ENCODE measurements around the gene ASPG.

ASPG gene

DNA sequence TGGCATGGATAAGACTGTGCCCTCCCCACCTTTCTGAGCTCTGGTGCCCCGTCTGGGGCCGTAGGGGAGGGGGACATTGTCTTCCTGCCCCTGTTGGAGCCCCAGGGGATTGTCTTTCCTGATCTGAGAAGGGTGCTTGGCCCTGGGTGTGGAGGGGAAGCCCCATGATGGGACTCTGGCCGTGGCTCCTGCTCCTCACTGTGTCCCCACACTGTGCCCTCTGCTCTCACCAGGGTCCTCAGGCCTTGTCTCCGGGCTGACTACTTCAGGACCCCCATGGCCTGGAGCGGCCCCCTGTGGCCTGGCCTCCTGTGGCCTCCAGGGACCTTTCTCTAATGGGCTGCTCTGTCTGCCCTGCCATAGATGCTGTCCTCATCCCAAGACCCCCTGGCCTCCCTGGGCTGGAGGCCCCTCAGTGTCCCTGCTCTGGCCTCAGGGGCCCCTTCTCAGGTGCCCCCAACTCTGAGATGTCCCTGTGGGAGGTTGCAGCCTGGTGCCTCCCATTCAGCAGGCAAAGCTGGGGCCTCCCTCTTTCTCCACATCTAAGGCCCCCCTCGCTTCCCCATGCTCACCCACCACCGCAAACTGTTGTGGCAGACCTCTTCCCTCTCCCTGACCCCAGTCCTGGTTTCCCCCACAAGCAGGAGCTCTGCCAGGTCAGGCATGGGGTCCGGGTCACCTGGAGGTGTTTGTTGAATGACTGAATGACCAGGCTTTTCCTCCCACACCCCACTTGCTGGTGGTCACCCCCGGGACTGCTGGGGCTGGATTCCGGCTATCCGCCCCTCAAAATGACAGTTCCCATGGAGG is 56.8 kb downstream of the ASPG start:
- H3K36me3 ChIP-seq, result peaks cover 18% of the 10 kb centered on the region
- H3K27me3 ChIP-seq (ENCODE audit: insufficient read depth, low read depth, severe bottlenecking), result no peaks in the 10 kb centered on the region
- TF ChIP-seq, protein P1, sequence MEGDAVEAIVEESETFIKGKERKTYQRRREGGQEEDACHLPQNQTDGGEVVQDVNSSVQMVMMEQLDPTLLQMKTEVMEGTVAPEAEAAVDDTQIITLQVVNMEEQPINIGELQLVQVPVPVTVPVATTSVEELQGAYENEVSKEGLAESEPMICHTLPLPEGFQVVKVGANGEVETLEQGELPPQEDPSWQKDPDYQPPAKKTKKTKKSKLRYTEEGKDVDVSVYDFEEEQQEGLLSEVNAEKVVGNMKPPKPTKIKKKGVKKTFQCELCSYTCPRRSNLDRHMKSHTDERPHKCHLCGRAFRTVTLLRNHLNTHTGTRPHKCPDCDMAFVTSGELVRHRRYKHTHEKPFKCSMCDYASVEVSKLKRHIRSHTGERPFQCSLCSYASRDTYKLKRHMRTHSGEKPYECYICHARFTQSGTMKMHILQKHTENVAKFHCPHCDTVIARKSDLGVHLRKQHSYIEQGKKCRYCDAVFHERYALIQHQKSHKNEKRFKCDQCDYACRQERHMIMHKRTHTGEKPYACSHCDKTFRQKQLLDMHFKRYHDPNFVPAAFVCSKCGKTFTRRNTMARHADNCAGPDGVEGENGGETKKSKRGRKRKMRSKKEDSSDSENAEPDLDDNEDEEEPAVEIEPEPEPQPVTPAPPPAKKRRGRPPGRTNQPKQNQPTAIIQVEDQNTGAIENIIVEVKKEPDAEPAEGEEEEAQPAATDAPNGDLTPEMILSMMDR (IDR thresholded peaks at IDR 0.05; ENCODE audit: low read depth, low read length), result no peak
- no peaks in the 10 kb centered on the region for H3K9me3 ChIP-seq (ENCODE audit: severe bottlenecking)
- DNase-seq, result peak; percentile 4
- no peak overlapping the region for H3K27ac ChIP-seq
- no peak overlapping the region for H3K4me3 ChIP-seq (ENCODE audit: low read depth, low read length)

DNA sequence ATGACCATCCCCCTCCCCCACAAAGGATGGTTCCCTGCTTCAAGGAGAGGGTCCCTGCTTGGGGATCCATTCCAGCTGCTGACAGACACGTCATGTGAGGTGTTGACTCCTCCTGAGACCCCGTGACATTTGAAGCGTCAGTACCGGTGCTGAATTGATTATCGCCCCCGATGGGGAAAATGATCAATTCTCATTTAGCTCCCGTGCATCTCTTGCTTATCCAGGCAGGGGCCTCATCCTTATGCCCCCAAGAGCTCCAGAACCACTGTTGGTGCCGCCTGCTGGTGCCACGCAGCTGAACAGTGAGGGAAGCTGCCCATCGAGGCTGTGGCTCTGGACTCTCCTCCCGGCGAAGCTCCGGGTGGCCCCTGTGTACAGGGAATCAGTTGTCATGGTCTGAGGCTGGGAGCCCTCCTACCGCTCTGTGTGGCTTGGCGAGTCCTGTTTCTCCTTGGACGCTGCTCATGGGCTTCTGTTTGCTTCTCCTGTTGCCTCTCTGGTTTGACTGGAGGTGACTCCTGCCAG is 57.5 kb downstream of the ASPG start:
- no peak overlapping the region for H3K27ac ChIP-seq
- no peaks in the 10 kb centered on the region for H3K27me3 ChIP-seq (ENCODE audit: insufficient read depth, low read depth, severe bottlenecking)
- no peaks in the 10 kb centered on the region for H3K9me3 ChIP-seq (ENCODE audit: severe bottlenecking)
- no peak overlapping the region for H3K4me3 ChIP-seq (ENCODE audit: low read depth, low read length)
- TF ChIP-seq, protein P1 (IDR thresholded peaks at IDR 0.05; ENCODE audit: low read depth, low read length), result no peak
- H3K36me3 ChIP-seq, result peaks cover 18% of the 10 kb centered on the region
- DNase-seq, result peak; percentile 6

DNA sequence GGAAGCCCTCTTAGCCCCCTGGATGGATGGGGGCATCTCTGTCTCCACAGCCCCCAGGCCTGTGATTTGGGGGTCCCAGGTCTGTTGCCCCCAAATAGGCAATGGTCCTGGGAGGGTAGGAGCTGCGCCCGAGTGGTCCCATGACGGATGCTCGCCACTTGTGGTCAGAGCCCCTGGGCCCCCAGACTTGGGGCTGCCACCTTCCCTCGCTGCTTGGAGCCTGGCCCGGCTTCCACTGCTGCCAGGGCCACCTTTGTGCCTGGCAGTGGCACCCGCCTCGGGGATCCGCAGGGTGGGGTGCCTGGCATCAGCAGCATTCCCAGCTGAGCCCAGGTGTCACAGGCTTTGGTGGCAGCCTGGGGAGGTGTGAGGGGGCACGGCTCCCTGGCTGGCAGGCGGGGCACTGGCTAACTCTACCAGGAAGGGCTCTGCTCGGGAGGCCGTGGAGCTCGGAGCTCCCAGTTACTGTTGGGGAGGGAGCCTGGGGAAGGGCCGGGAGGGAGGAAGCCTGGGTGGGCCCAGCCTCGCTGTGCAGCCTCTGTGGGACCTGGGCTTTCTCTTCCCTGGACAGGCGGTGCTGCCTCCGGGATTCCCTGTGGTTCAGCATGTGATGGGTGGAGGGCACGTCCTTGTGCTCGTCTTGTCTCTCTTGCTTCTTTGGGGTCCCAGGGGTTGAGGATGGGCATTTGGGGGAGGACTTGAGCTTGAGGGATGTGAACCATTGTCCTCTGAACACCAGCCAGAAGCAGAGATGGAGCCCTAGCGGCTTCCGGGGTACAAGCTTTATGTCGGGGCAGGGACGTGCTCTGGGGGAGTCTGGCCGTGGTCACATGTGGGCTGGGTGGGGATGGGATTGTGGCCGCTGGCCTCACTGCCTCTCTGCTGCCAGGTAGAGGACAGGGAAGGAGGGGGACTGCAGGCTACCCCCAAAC is 58.3 kb downstream of the ASPG start:
- H3K4me3 ChIP-seq (ENCODE audit: low read depth, low read length), result no peak overlapping the region
- H3K27ac ChIP-seq, result no peak overlapping the region
- TF ChIP-seq, protein P1 (IDR thresholded peaks at IDR 0.05; ENCODE audit: low read depth, low read length), result no peak
- H3K36me3 ChIP-seq, result peaks cover 18% of the 10 kb centered on the region
- peak; percentile 3 for DNase-seq
- H3K27me3 ChIP-seq (ENCODE audit: insufficient read depth, low read depth, severe bottlenecking), result no peaks in the 10 kb centered on the region
- no peaks in the 10 kb centered on the region for H3K9me3 ChIP-seq (ENCODE audit: severe bottlenecking)

DNA sequence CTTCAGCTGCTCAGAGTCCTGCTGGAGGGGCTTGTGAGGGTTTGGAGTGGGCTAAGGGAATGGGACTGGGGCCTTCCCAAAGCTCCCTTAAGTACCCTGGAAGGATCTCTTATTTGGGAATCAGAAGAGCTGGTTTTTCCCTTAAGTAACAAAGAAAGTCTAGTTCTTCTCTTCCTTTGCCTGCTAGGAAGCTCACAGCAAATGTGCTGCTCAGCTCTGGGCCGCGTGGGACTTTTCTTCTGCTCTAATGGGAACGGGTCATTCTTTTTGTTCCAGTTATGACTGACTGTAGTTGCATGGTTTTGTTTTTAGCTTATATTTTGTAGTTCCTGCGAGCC is 58.9 kb downstream of the ASPG start:
- TF ChIP-seq, protein P1 (IDR thresholded peaks at IDR 0.05; ENCODE audit: low read depth, low read length), result no peak
- Histone ChIP-seq H3K36me3 (peaks cover 18% of the 10 kb centered on the region), H3K4me3 (ENCODE audit: low read depth, low read length) (no peak overlapping the region), H3K27ac (no peak overlapping the region), H3K27me3 (ENCODE audit: insufficient read depth, low read depth, severe bottlenecking) (no peaks in the 10 kb centered on the region), H3K9me3 (ENCODE audit: severe bottlenecking) (no peaks in the 10 kb centered on the region)
- DNase-seq, result no peak

DNA sequence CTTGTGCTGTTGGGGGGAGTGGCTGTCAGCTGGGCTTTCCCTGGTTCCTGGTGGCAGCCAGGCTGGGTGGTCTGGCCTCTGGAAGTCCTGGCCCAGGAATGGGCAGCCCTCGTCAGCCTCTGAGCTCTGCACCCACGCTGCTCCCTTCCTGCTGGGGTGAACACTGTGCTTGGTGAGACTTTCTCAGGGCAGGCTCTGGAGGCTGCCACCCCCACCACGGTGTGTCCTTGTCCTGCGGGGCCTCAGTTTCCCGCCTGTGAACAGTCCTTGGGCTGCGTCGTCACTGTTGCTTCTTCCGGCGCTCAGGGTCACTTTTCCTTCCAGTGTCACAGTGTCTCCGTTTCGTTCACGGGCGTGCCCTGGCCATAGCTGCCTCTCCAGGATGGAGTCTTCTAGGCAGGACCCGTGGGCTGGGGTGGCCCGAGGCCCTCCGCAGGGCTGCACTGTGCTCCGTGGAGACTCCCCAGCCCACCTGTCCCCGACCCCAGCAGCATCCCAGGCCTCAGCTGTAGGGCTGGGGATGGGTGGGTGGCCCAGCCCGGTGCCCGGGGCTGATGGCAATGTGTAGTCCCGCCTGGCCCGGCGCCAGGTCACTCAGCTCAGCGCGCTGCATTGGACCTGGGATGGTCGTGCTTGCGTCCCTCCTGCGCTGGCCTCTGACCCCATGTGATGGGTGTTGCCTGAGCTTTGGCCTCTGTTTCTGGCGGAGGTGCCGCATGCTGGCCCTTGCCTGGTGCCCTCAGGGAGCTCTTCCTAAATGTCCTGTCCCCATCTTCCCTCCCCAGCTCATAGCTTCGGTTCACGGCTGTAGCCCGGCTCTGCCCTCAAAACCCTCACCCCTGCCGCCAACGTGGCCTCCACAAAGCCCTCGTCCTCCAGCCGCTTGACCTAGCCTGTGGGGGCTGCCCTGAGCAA is 59.7 kb downstream of the ASPG start:
- H3K27me3 ChIP-seq (ENCODE audit: insufficient read depth, low read depth, severe bottlenecking), result no peaks in the 10 kb centered on the region
- no peak overlapping the region for H3K4me3 ChIP-seq (ENCODE audit: low read depth, low read length)
- peak; percentile 5 for DNase-seq

More for the DNA sequence above, 59.7 kb downstream of the ASPG start:
- H3K36me3 ChIP-seq, result peaks cover 18% of the 10 kb centered on the region
- no peaks in the 10 kb centered on the region for H3K9me3 ChIP-seq (ENCODE audit: severe bottlenecking)
- TF ChIP-seq, protein P1 (IDR thresholded peaks at IDR 0.05; ENCODE audit: low read depth, low read length), result no peak
- H3K27ac ChIP-seq, result no peak overlapping the region

Measured in WERI-Rb-1 (cell line).